ENCODE data around the gene ACACB. TPM values are rescaled to one million over a fixed set of nuclear protein-coding genes. Genes with fewer than 3 reads are reported as not detected.

Gene ACACB
- total RNA-seq, 1 donor from 2014 or later: 12.9 TPM

- H3K9me3 Mint-ChIP-seq: no peaks in the 10 kb centered on the region
- intact Hi-C loops (cut with micrococcal nuclease): no loop called here
- no peaks in the 10 kb centered on the region for H3K4me1 Mint-ChIP-seq (ENCODE audit: low read depth)
- H3K27me3 Mint-ChIP-seq (ENCODE audit: low read depth): no peaks in the 10 kb centered on the region
- H3K27ac Mint-ChIP-seq: no peak overlapping the region
- H3K4me3 Mint-ChIP-seq (ENCODE audit: low read depth): no peak overlapping the region
- H3K36me3 Mint-ChIP-seq (ENCODE audit: low read depth): no peaks in the 10 kb centered on the region
- DNase-seq (ENCODE audit: low spot score): no peak
Measured at GRCh38 chr12:109222062-109222461, 105.7 kb downstream of the ACACB start.

GRCh38 chr12:109222496-109222895, 106.1 kb downstream of the ACACB start:
- no peak for DNase-seq (ENCODE audit: low spot score)
- Mint-ChIP-seq H3K4me1 (ENCODE audit: low read depth) (no peaks in the 10 kb centered on the region), H3K4me3 (ENCODE audit: low read depth) (no peak overlapping the region), H3K36me3 (ENCODE audit: low read depth) (no peaks in the 10 kb centered on the region), H3K27ac (no peak overlapping the region), H3K27me3 (ENCODE audit: low read depth) (no peaks in the 10 kb centered on the region), H3K9me3 (no peaks in the 10 kb centered on the region)
- intact Hi-C loops (cut with micrococcal nuclease): no loop called here

GRCh38 chr12:109223211-109223610, 106.8 kb downstream of the ACACB start:
- H3K36me3 Mint-ChIP-seq (ENCODE audit: low read depth): no peaks in the 10 kb centered on the region
- no peaks in the 10 kb centered on the region for H3K27me3 Mint-ChIP-seq (ENCODE audit: low read depth)
- H3K4me3 Mint-ChIP-seq (ENCODE audit: low read depth): no peak overlapping the region
- no peak for DNase-seq (ENCODE audit: low spot score)
- H3K27ac Mint-ChIP-seq: no peak overlapping the region
- intact Hi-C loops (cut with micrococcal nuclease): no loop called here
- no peaks in the 10 kb centered on the region for H3K4me1 Mint-ChIP-seq (ENCODE audit: low read depth)
- no peaks in the 10 kb centered on the region for H3K9me3 Mint-ChIP-seq

- H3K27ac Mint-ChIP-seq: no peak overlapping the region
- H3K9me3 Mint-ChIP-seq: no peaks in the 10 kb centered on the region
- intact Hi-C loops (cut with micrococcal nuclease): no loop called here
- H3K4me1 Mint-ChIP-seq (ENCODE audit: low read depth): no peaks in the 10 kb centered on the region
- H3K4me3 Mint-ChIP-seq (ENCODE audit: low read depth): no peak overlapping the region
- H3K27me3 Mint-ChIP-seq (ENCODE audit: low read depth): no peaks in the 10 kb centered on the region
- no peak for DNase-seq (ENCODE audit: low spot score)
- H3K36me3 Mint-ChIP-seq (ENCODE audit: low read depth): no peaks in the 10 kb centered on the region
Measured at GRCh38 chr12:109223868-109224267, 107.5 kb downstream of the ACACB start.

DNA sequence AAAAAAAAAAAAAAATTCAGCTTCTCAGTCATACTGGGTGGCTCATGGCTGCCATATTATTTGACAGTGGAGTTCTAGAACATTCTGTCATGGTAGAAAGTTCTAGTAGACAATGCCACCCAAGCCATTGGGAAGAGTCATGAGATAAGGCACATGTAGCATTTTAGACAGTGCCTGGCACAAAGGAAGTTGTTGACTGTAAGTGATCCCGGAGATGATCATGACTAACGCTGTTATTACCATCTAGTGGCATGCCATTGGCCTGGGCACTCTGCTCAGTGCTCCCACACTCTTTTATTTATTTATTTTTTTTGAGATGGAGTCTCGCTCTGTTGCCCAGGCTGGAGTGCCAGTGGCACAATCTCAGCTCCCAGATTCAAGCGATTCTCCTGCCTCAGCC, 112.3 kb downstream of the ACACB start:
- Mint-ChIP-seq H3K27me3 (ENCODE audit: low read depth) (no peaks in the 10 kb centered on the region), H3K4me1 (ENCODE audit: low read depth) (no peaks in the 10 kb centered on the region), H3K36me3 (ENCODE audit: low read depth) (no peaks in the 10 kb centered on the region), H3K9me3 (no peaks in the 10 kb centered on the region), H3K4me3 (ENCODE audit: low read depth) (no peak overlapping the region), H3K27ac (no peak overlapping the region)
- intact Hi-C loops (cut with micrococcal nuclease): no loop called here
- DNase-seq (ENCODE audit: low spot score): no peak

DNA sequence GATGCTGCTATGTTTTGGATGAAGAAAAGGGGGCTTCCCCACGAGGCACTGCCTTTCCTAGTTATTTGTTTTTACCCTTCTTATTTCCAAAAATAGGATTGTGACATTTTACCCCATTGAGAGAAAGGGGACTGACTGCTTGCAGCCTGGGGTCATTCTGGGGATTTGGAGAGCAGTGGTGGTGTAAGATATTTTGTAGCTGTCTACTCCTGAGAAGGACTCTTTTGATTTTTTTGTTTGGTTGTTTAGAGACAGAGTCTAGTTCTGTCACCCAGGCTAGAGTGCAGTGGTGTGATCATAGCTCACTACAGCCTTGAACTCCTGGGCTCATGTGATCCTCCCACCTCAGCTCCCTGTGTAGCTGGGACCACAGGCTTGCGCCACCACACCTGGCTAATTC, 113.8 kb downstream of the ACACB start:
- H3K9me3 Mint-ChIP-seq: no peaks in the 10 kb centered on the region
- H3K27me3 Mint-ChIP-seq (ENCODE audit: low read depth): no peaks in the 10 kb centered on the region
- no peak for DNase-seq (ENCODE audit: low spot score)
- H3K36me3 Mint-ChIP-seq (ENCODE audit: low read depth): no peaks in the 10 kb centered on the region
- intact Hi-C loops (cut with micrococcal nuclease): no loop called here
- no peak overlapping the region for H3K27ac Mint-ChIP-seq
- no peak overlapping the region for H3K4me3 Mint-ChIP-seq (ENCODE audit: low read depth)
- H3K4me1 Mint-ChIP-seq (ENCODE audit: low read depth): no peaks in the 10 kb centered on the region

DNA sequence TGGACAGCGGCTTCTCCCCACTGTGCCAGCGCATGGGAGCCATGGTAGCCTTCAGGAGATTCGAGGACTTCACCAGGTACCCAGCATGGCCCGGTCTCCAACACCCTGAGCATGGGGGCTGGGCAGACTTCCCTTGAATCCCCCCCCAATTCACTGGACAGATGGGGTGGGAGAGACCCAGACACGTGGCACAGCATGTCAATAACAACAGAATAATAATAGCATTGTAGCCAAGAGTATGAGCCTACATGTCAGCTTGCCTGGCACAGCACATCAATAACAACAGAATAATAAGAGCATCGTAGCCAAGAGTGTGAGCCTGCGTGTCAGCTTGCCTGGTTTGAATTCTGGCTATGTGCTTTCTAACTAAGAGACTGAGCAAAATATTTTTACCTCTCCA, 116.3 kb downstream of the ACACB start:
- Mint-ChIP-seq H3K9me3 (no peaks in the 10 kb centered on the region), H3K4me1 (ENCODE audit: low read depth) (no peaks in the 10 kb centered on the region), H3K27me3 (ENCODE audit: low read depth) (no peaks in the 10 kb centered on the region), H3K27ac (no peak overlapping the region), H3K36me3 (ENCODE audit: low read depth) (no peaks in the 10 kb centered on the region), H3K4me3 (ENCODE audit: low read depth) (no peak overlapping the region)
- intact Hi-C loops (cut with micrococcal nuclease): no loop called here
- DNase-seq (ENCODE audit: low spot score): no peak

DNA sequence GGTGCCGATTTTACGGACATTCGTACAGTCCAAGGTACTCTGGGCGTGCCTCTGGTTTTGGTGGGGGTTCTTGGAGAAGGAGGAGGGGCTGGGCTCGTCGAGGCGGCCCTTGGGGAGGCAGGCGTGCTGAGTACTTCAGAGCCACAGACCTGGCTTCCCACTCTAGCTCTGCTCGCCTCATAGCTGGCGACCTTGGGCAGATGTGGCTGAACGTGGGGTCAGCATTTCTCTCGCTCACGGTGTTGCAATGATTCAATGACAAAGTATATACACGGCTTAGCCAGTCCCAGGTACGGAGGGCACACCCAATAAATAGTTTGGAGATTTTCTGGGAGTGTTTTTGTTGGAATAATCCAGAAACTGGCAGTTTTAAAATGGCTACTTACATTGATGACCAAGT, 117.6 kb downstream of the ACACB start:
- Mint-ChIP-seq H3K27ac (no peak overlapping the region), H3K27me3 (ENCODE audit: low read depth) (no peaks in the 10 kb centered on the region), H3K9me3 (no peaks in the 10 kb centered on the region), H3K4me3 (ENCODE audit: low read depth) (no peak overlapping the region), H3K36me3 (ENCODE audit: low read depth) (peaks cover under 1% of the 10 kb centered on the region), H3K4me1 (ENCODE audit: low read depth) (peaks cover 1% of the 10 kb centered on the region)
- no peak for DNase-seq (ENCODE audit: low spot score)
- intact Hi-C loops (cut with micrococcal nuclease): no loop called here

GRCh38 chr12:109236257-109236656, 119.9 kb downstream of the ACACB start:
- H3K27me3 Mint-ChIP-seq (ENCODE audit: low read depth): no peaks in the 10 kb centered on the region
- no peak overlapping the region for H3K27ac Mint-ChIP-seq
- H3K4me1 Mint-ChIP-seq (ENCODE audit: low read depth): peaks cover 5% of the 10 kb centered on the region
- H3K4me3 Mint-ChIP-seq (ENCODE audit: low read depth): no peak overlapping the region
- no peak for DNase-seq (ENCODE audit: low spot score)
- no peaks in the 10 kb centered on the region for H3K9me3 Mint-ChIP-seq
- H3K36me3 Mint-ChIP-seq (ENCODE audit: low read depth): peaks cover 15% of the 10 kb centered on the region
- intact Hi-C loops (cut with micrococcal nuclease): no loop called here

- peak overlapping the region; percentile 61 for H3K27ac Mint-ChIP-seq
- no peak overlapping the region for H3K4me3 Mint-ChIP-seq (ENCODE audit: low read depth)
- H3K27me3 Mint-ChIP-seq (ENCODE audit: low read depth): no peaks in the 10 kb centered on the region
- intact Hi-C loops (cut with micrococcal nuclease): no loop called here
- H3K4me1 Mint-ChIP-seq (ENCODE audit: low read depth): peaks cover 5% of the 10 kb centered on the region
- no peaks in the 10 kb centered on the region for H3K9me3 Mint-ChIP-seq
- peaks cover 23% of the 10 kb centered on the region for H3K36me3 Mint-ChIP-seq (ENCODE audit: low read depth)
- no peak for DNase-seq (ENCODE audit: low spot score)
Measured at GRCh38 chr12:109239179-109239578, 122.8 kb downstream of the ACACB start.

DNA sequence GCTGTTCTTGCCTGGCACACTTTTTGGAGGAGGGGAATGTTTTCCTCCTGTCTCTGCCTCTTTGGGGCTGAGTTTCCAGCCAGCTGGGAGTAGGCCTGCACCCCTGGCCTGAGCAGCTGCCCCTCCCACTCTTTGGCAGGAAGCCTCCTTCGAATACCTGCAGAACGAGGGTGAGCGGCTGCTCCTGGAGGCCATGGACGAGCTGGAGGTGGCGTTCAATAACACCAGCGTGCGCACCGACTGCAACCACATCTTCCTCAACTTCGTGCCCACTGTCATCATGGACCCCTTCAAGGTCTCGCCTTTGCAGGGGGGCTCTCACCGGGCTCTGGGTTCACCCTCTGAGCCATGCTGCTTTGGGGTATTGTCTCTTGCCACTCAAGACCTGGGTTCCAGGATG, 123.3 kb downstream of the ACACB start:
- no peak for DNase-seq (ENCODE audit: low spot score)
- intact Hi-C loops (cut with micrococcal nuclease): no loop called here
- H3K9me3 Mint-ChIP-seq: no peaks in the 10 kb centered on the region
- peaks cover 23% of the 10 kb centered on the region for H3K36me3 Mint-ChIP-seq (ENCODE audit: low read depth)
- no peaks in the 10 kb centered on the region for H3K27me3 Mint-ChIP-seq (ENCODE audit: low read depth)
- peaks cover 5% of the 10 kb centered on the region for H3K4me1 Mint-ChIP-seq (ENCODE audit: low read depth)
- no peak overlapping the region for H3K4me3 Mint-ChIP-seq (ENCODE audit: low read depth)
- peak overlapping the region; percentile 61 for H3K27ac Mint-ChIP-seq

DNA sequence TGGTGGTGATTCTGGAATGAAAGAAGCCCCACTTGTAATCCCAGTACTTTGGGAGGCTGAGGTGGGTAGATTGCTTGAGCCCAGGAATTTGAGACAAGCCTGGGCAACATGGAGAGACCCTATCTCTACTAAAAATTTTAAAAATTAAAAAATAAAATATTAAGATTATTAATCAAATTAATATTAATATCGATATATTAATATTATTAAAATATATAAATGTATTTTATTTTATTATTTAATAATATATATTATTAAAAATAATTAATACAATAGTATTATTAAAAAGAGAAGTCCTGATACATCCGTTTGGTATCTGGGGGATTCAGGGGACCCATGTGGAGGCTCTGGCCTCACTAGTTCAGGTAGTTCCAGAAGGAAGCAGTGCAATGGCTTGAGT, 124.0 kb downstream of the ACACB start:
- intact Hi-C loops (cut with micrococcal nuclease): no loop called here
- Mint-ChIP-seq H3K4me3 (ENCODE audit: low read depth) (no peak overlapping the region), H3K36me3 (ENCODE audit: low read depth) (peaks cover 23% of the 10 kb centered on the region)

GRCh38 chr12:109241936-109242335, 125.5 kb downstream of the ACACB start:
- no peak overlapping the region for H3K4me3 Mint-ChIP-seq (ENCODE audit: low read depth)
- H3K36me3 Mint-ChIP-seq (ENCODE audit: low read depth): peaks cover 23% of the 10 kb centered on the region

More for the DNA sequence above, 124.0 kb downstream of the ACACB start:
- DNase-seq (ENCODE audit: low spot score): no peak
- no peaks in the 10 kb centered on the region for H3K9me3 Mint-ChIP-seq
- no peak overlapping the region for H3K27ac Mint-ChIP-seq
- peaks cover 5% of the 10 kb centered on the region for H3K4me1 Mint-ChIP-seq (ENCODE audit: low read depth)
- no peaks in the 10 kb centered on the region for H3K27me3 Mint-ChIP-seq (ENCODE audit: low read depth)

DNA sequence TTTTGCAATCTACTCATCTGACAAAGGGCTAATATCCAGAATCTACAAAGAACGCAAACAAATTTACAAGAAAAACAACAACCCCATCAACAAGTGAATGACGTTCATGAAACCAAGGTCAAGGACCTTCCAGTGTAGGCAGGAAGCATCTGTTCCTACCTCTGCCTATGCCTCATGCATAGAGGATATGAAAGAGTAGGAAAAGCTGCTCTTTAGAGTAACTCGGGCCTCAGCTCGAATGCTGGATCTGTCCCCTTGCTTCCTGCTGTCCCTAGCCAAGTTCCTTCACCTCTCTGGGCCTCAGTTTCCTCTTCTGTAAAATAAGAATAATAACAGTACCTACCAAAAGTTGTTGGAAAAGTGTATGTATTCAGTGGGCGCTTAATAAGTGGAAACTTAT, 127.7 kb downstream of the ACACB start:
- Mint-ChIP-seq H3K4me1 (ENCODE audit: low read depth) (peaks cover 9% of the 10 kb centered on the region), H3K4me3 (ENCODE audit: low read depth) (no peak overlapping the region), H3K27ac (no peak overlapping the region), H3K36me3 (ENCODE audit: low read depth) (peaks cover 23% of the 10 kb centered on the region), H3K27me3 (ENCODE audit: low read depth) (no peaks in the 10 kb centered on the region), H3K9me3 (no peaks in the 10 kb centered on the region)
- intact Hi-C loops (cut with micrococcal nuclease): no loop called here
- no peak for DNase-seq (ENCODE audit: low spot score)

More at GRCh38 chr12:109241936-109242335, 125.5 kb downstream of the ACACB start:
- Mint-ChIP-seq H3K27me3 (ENCODE audit: low read depth) (no peaks in the 10 kb centered on the region), H3K4me1 (ENCODE audit: low read depth) (peaks cover 5% of the 10 kb centered on the region), H3K27ac (no peak overlapping the region), H3K9me3 (no peaks in the 10 kb centered on the region)
- intact Hi-C loops (cut with micrococcal nuclease): no loop called here
- no peak for DNase-seq (ENCODE audit: low spot score)

Measured in activated T-helper 2 cell treated with anti-CD3 and anti-CD28 coated beads, Interferon-gamma antibody, Interleukin-2, Interleukin-4, amounts not matched to agents 10 μg/mL and 5 μg/mL and 100 μg/mL, durations not matched to agents 14 hours and 24 hours and 36 hours (primary cell).